GM18502 (cell line): Measurements from ENCODE around the gene FNDC10.

ENCODE experiments used
- ATAC-seq: cut with Tn5 transposase; IDR thresholded peaks from one replicate; pipeline ENCODE4 v1.9.1; 2021; ENCODE audit warnings: mild to moderate bottlenecking; ENCODE audit not compliant: unreplicated experiment, poor library complexity

Gene FNDC10

GRCh38 chr1:1551524-1552262, 48.2 kb downstream of the FNDC10 start:
- ATAC-seq = no peak

GRCh38 chr1:1550591-1551432, 49.1 kb downstream of the FNDC10 start:
- ATAC-seq = no peak

GRCh38 chr1:1550087-1550486, 49.8 kb downstream of the FNDC10 start:
- ATAC-seq = no peak

- ATAC-seq = no peak
These were observed 51.3 kb downstream of the FNDC10 start for GRCh38 chr1:1548591-1548990.
